H1 (cell line): ENCODE measurements around the gene TMPRSS12. TPM values are rescaled to one million over a fixed set of nuclear protein-coding genes. Genes with fewer than 3 reads are reported as not detected.

Experiments used
- CTCF ChIA-PET: fragments of 300-600 bp; sonication (Branson Sonifier 250); formaldehyde crosslinking; loops from one replicate; lab custom pipeline; 2021; ENCODE audit not compliant: partially characterized antibody; lab: Charles Lee
- POLR2A ChIA-PET: fragments of 300-600 bp; sonication (Branson Sonifier 250); formaldehyde crosslinking; loops from one replicate; lab custom pipeline; 2021; ENCODE audit warnings: inconsistent platforms; ENCODE audit not compliant: partially characterized antibody; lab: Charles Lee
- DNase-seq, 2 experiments: peaks; one replicate each; pipeline versions ENCODE4 v3.0.0 to v3.0.0-alpha.2; 2010 to 2022; ENCODE audit warnings: low spot score in 2 of 2, low read depth in 1 of 2, mixed read lengths in 1 of 2
- FAIRE-seq: peaks from 2 replicates; lab custom pipeline; 2011; peaks lifted over from hg19 to GRCh38; lab: Jason Lieb, UNC
- H2AFZ ChIP-seq: 2 replicates; pipeline ENCODE4 v1.8.1; 2012; ENCODE audit warnings: low read length, inconsistent platforms
- H2AK5ac ChIP-seq: 2 replicates; pipeline ENCODE4 v1.6.1; 2013; ENCODE audit warnings: low read depth, low read length
- H2BK120ac ChIP-seq: replicated peaks from 2 replicates; pipeline ENCODE3; 2013; ENCODE audit warnings: low read depth, low read length, inconsistent platforms
- H2BK12ac ChIP-seq: 2 replicates; pipeline ENCODE4 v1.6.1; 2013; ENCODE audit warnings: low read depth, low read length
- H2BK15ac ChIP-seq: 2 replicates; pipeline ENCODE4 v1.6.1; 2013; ENCODE audit warnings: low read length
- H2BK20ac ChIP-seq: 2 replicates; pipeline ENCODE4 v1.6.1; 2013; ENCODE audit warnings: low read length
- H2BK5ac ChIP-seq: 2 replicates; pipeline ENCODE4 v1.6.1; 2013; ENCODE audit warnings: low read depth, low read length
- H3K14ac ChIP-seq: 2 replicates; pipeline ENCODE4 v1.6.1; 2013; ENCODE audit warnings: inconsistent platforms; ENCODE audit not compliant: insufficient read length
- H3K18ac ChIP-seq: 2 replicates; pipeline ENCODE4 v1.6.1; 2013; ENCODE audit warnings: low read length; ENCODE audit errors: extremely low read depth
- H3K23ac ChIP-seq: 2 replicates; pipeline ENCODE4 v1.6.1; 2013; ENCODE audit warnings: inconsistent platforms; ENCODE audit not compliant: insufficient read length
- H3K23me2 ChIP-seq: 2 replicates; pipeline ENCODE4 v1.6.1; 2013; ENCODE audit warnings: low read depth, low read length
- H3K27ac ChIP-seq: 2 replicates; pipeline ENCODE4 v1.6.1; 2011; ENCODE audit warnings: low read depth, low read length, inconsistent platforms
- H3K27me3 ChIP-seq, 4 experiments: replicated peaks in 1 of 4; 1 replicate in 1 of 4; 2 replicates in 3 of 4; pipeline versions ENCODE4 v1.6.1 to v1.8.1; 2011 to 2013; ENCODE audit warnings: low read length in 3 of 4, mild to moderate bottlenecking in 3 of 4, inconsistent platforms in 2 of 4, mixed read lengths in 2 of 4, moderate library complexity in 1 of 4; ENCODE audit not compliant: control insufficient read depth in 3 of 4, insufficient read depth in 3 of 4; ENCODE audit errors: extremely low read depth in 1 of 4
- H3K36me3 ChIP-seq, 4 experiments: 2 replicates each; pipeline versions ENCODE4 v1.6.1 to v1.8.1; 2011 to 2013; ENCODE audit warnings: mild to moderate bottlenecking in 4 of 4, low read length in 3 of 4, moderate library complexity in 2 of 4, control low read depth in 1 of 4, inconsistent platforms in 1 of 4; ENCODE audit not compliant: insufficient read depth in 4 of 4, control insufficient read depth in 2 of 4
- H3K4ac ChIP-seq: replicated peaks from 2 replicates; pipeline ENCODE3; 2013; ENCODE audit warnings: low read length, low read depth, mixed read lengths, inconsistent platforms; ENCODE audit not compliant: insufficient read length
- H3K4me1 ChIP-seq, 4 experiments: replicated peaks in 1 of 4; 1 replicate in 1 of 4; 2 replicates in 3 of 4; pipeline versions ENCODE4 v1.6.1 to v1.8.1; 2011 to 2013; ENCODE audit warnings: low read length in 3 of 4, inconsistent platforms in 2 of 4, mixed read lengths in 1 of 4; ENCODE audit not compliant: insufficient read depth in 4 of 4, control insufficient read depth in 3 of 4
- H3K4me2 ChIP-seq, 2 experiments: 2 replicates each; pipeline versions ENCODE4 v1.6.1 to v1.8.1; 2011 to 2013; ENCODE audit warnings: low read depth in 2 of 2, low read length in 2 of 2, control low read depth in 1 of 2, inconsistent platforms in 1 of 2, mild to moderate bottlenecking in 1 of 2; ENCODE audit not compliant: insufficient read depth in 1 of 2
- H3K4me3 ChIP-seq, 4 experiments: fragments of 200-600, 300-600 bp in 1 of 4; sonication (generic), shearing (Covaris generic), sonication (Bioruptor Twin) in 1 of 4; 2 replicates each; pipeline versions ENCODE4 v1.5.1 to v1.8.1; 2011 to 2016; ENCODE audit warnings: low read length in 4 of 4, low read depth in 3 of 4, control low read depth in 2 of 4, inconsistent platforms in 2 of 4, mild to moderate bottlenecking in 2 of 4, mixed read lengths in 1 of 4, moderate library complexity in 1 of 4; ENCODE audit not compliant: insufficient read depth in 2 of 4; ENCODE audit errors: extremely low read depth in 1 of 4
- H3K56ac ChIP-seq: replicated peaks from 2 replicates; pipeline ENCODE3; 2013; ENCODE audit warnings: low read depth, mild to moderate bottlenecking, mixed read lengths, low read length, inconsistent platforms; ENCODE audit not compliant: insufficient read length
- H3K79me1 ChIP-seq: 2 replicates; pipeline ENCODE4 v1.6.1; 2013; ENCODE audit warnings: low read depth, low read length, control low read depth
- H3K79me2 ChIP-seq, 2 experiments: 2 replicates each; pipeline versions ENCODE4 v1.6.1 to v1.8.1; 2012 to 2013; ENCODE audit warnings: low read length in 2 of 2, mild to moderate bottlenecking in 2 of 2, inconsistent platforms in 1 of 2; ENCODE audit not compliant: insufficient read depth in 2 of 2, control insufficient read depth in 1 of 2
- H3K9ac ChIP-seq, 4 experiments: replicated peaks in 1 of 4; 1 replicate in 1 of 4; 2 replicates in 3 of 4; pipeline versions ENCODE4 v1.6.1 to v1.8.1; 2011 to 2013; ENCODE audit warnings: low read depth in 3 of 4, low read length in 3 of 4, control low read depth in 2 of 4, mild to moderate bottlenecking in 2 of 4, moderate library complexity in 2 of 4, inconsistent platforms in 1 of 4; ENCODE audit errors: extremely low read depth in 1 of 4
- H3K9me3 ChIP-seq, 2 experiments: 2 replicates each; pipeline versions ENCODE4 v1.6.1 to v1.8.1; 2012 to 2013; ENCODE audit warnings: mild to moderate bottlenecking in 2 of 2, moderate library complexity in 2 of 2, control low read depth in 1 of 2, inconsistent platforms in 1 of 2, low read depth in 1 of 2, low read length in 1 of 2, mixed read lengths in 1 of 2; ENCODE audit not compliant: insufficient read depth in 2 of 2
- H4K20me1 ChIP-seq, 2 experiments: replicated peaks in 1 of 2; 2 replicates each; pipeline versions ENCODE3 to v1.8.1; 2011 to 2013; ENCODE audit warnings: inconsistent platforms in 2 of 2, low read length in 2 of 2, mild to moderate bottlenecking in 1 of 2; ENCODE audit not compliant: insufficient read depth in 2 of 2, control insufficient read depth in 1 of 2
- H4K5ac ChIP-seq: 2 replicates; pipeline ENCODE4 v1.6.1; 2013; ENCODE audit warnings: low read length, low read depth, mixed read lengths, inconsistent platforms; ENCODE audit not compliant: insufficient read length
- H4K8ac ChIP-seq: 2 replicates; pipeline ENCODE4 v1.8.0; 2013; ENCODE audit warnings: mild to moderate bottlenecking, moderate library complexity, low read length, inconsistent platforms; ENCODE audit not compliant: insufficient read depth; ENCODE audit errors: extremely low read depth
- H4K91ac ChIP-seq: replicated peaks from 2 replicates; pipeline ENCODE3; 2013; ENCODE audit warnings: low read length, mixed read lengths, inconsistent platforms; ENCODE audit not compliant: insufficient read length
- NANOG ChIP-seq: IDR thresholded peaks from 2 replicates; pipeline ENCODE4 v1.6.1; 2011; ENCODE audit warnings: low read length, low read depth, mild to moderate bottlenecking, inconsistent platforms; ENCODE audit not compliant: insufficient read depth, poor library complexity, severe bottlenecking
- POLR2AphosphoS5 ChIP-seq: IDR thresholded peaks from 2 replicates; pipeline ENCODE4 v1.6.1; 2011; ENCODE audit warnings: low read depth, low read length
- RBBP5 ChIP-seq: IDR thresholded peaks from 2 replicates; pipeline ENCODE4 v1.7.1; 2012; ENCODE audit warnings: low read depth, mild to moderate bottlenecking, inconsistent platforms, low read length, moderate library complexity, borderline replicate concordance
- RXRA ChIP-seq: IDR thresholded peaks from 2 replicates; pipeline ENCODE4 v1.6.1; 2011; ENCODE audit warnings: low read depth, mild to moderate bottlenecking, low read length, moderate library complexity; ENCODE audit not compliant: insufficient read depth
- WGBS, 2 experiments: shearing (Covaris generic) in 1 of 2; methylation state at CpG; one replicate each; pipeline versions ENCODE4 v1.1.6 to v1.1.7; 2013 to 2015; ENCODE audit warnings: low lambda C conversion rate in 2 of 2, mixed read lengths in 2 of 2, inconsistent platforms in 1 of 2, low coverage in 1 of 2, missing lambda C conversion rate in 1 of 2; ENCODE audit not compliant: insufficient replicate concordance in 2 of 2, insufficient coverage in 1 of 2, insufficient read length in 1 of 2; ENCODE audit errors: extremely low coverage in 1 of 2, missing lambda C conversion rate in 1 of 2; 5-methylcytosine and 5-hydroxymethylcytosine counted together
- polyA plus RNA-seq, 7 experiments: library from polyadenylated mRNA; depleted of rRNA in 3 of 7; stranded (reverse) in 5 of 7; unstranded in 2 of 7; fragments of >200 nt in 5 of 7; fragments of 200-250 nt in 2 of 7; gene quantifications; 1 replicate in 5 of 7; 2 replicates in 1 of 7; 4 replicates in 1 of 7; pipeline versions ENCODE4 v1.2.1 to v1.2.3, GENCODE V29; 2011 to 2013; ENCODE audit warnings: missing spikeins in 2 of 7, mixed read lengths in 2 of 7
- total RNA-seq: library from RNA; stranded (reverse); fragmentation: NEBNext Ultra II Directional; extraction: Animal tissue kit (Norgen Biotek cat#: 25700); gene quantifications from 2 replicates; pipeline ENCODE4 v1.2.1, GENCODE V29; 2021

Gene TMPRSS12
- total and polyA plus RNA-seq, 2 of the 8 experiments (the other 6 are each of a cell fraction or from before 2014, with no cell fraction given) = not detected

- Histone ChIP-seq H3K4me3 (no peak overlapping the region), H3K18ac (no peak overlapping the region), H2AFZ (no peak overlapping the region), H2AK5ac (no peak overlapping the region), H3K23me2 (no peaks in the 10 kb centered on the region), H3K9me3 (peaks cover 5 to 6% of the 10 kb centered on the region in 2 experiments; a peak in 2 of 4 replicates), H3K4ac (no peak overlapping the region), H3K14ac (no peak overlapping the region), H3K79me2 (no peaks in the 10 kb centered on the region), H3K4me2 (no peak overlapping the region), H4K5ac (no peak overlapping the region), H2BK5ac (no peak overlapping the region), H2BK15ac (no peak overlapping the region), H3K9ac (no peak overlapping the region), H4K91ac (no peak overlapping the region), H3K23ac (no peak overlapping the region), H2BK12ac (no peak overlapping the region), H3K27me3 (no peaks in the 10 kb centered on the region; a peak in 1 of 7 replicates), H3K27ac (no peak overlapping the region), H3K36me3 (no peaks in the 10 kb centered on the region), H3K79me1 (no peaks in the 10 kb centered on the region), H2BK120ac (no peak overlapping the region), H2BK20ac (no peak overlapping the region), H4K8ac (no peak overlapping the region), H3K4me1 (no peaks in the 10 kb centered on the region; a peak in 1 of 7 replicates), H4K20me1 (no peaks in the 10 kb centered on the region), H3K56ac (no peak overlapping the region)
- FAIRE-seq = no peak
- WGBS, 2 experiments = 91% methylated on average over 7 of the region's 7 CpGs; no CpG with 5 or more reads in 1 of the 2 experiments
- CTCF ChIA-PET = interaction anchor here (0.8 kb wide), 1 partner anchor 17 kb away, joined by 5 read pairs; no protein-coding TSS in a partner anchor
- POLR2A ChIA-PET = interaction anchor here (0.5 kb wide), 1 partner anchor 15 kb away, joined by 4 read pairs; no protein-coding TSS in a partner anchor
- TF ChIP-seq POLR2AphosphoS5 = no peak
- TF ChIP-seq NANOG = no peak
- TF ChIP-seq RBBP5 = no peak
- TF ChIP-seq RXRA = no peak
- no peak for DNase-seq
Observed at GRCh38 chr12:50840809-50841487, 1.8 kb upstream of the TMPRSS12 start.
